Left lung (tissue), 14 donors: ENCODE results near the gene POTEG. TPM values are rescaled to one million over a fixed set of nuclear protein-coding genes. Genes with fewer than 3 reads are reported as not detected.
"Not testable (repeated sequence)": the region's sequence is repeated elsewhere in the genome, so short reads cannot be mapped to it uniquely, and the experiment has no call there.

Experiments
- ATAC-seq: fragments of 200-7000 bp; cut with Tn5 transposase; one replicate; pipeline ENCODE4 v1.9.1; 2020; ENCODE audit warnings: moderate library complexity
- DNase-seq, 4 donors: peaks; one replicate each; pipeline ENCODE4 v3.0.0-alpha.2; 2013 to 2020
- H3K27ac ChIP-seq, 2 donors: fragments of 200-600 bp; sonication (generic) in 1 of 2; one replicate each; pipeline versions ENCODE4 v1.5.0 to v1.8.0; 2020 to 2021
- H3K27me3 ChIP-seq, 2 donors: fragments of 200-600 bp; sonication (generic) in 1 of 2; one replicate each; pipeline versions ENCODE4 v1.5.0 to v1.8.0; 2020 to 2021
- H3K36me3 ChIP-seq, 2 donors: fragments of 200-600 bp; sonication (generic) in 1 of 2; one replicate each; pipeline versions ENCODE4 v1.5.0 to v1.8.0; 2020 to 2021
- H3K4me1 ChIP-seq, 2 donors: fragments of 200-600 bp; one replicate each; pipeline ENCODE4 v1.8.0; 2021
- H3K4me3 ChIP-seq, 2 donors: fragments of 200-600 bp; sonication (generic) in 1 of 2; one replicate each; pipeline versions ENCODE4 v1.5.0 to v1.8.0; 2020 to 2021; ENCODE audit warnings: mild to moderate bottlenecking in 1 of 2
- H3K9me3 ChIP-seq, 2 donors: fragments of 200-600 bp; sonication (generic) in 1 of 2; one replicate each; pipeline versions ENCODE4 v1.5.0 to v1.8.0; 2020 to 2021
- intact Hi-C, 2 donors: fragments of 100-400 bp; cut with DNase I; formaldehyde crosslinking; loops; one replicate each; pipeline versions ENCODE4 v1.11.2 to v1.14.2; 2022
- long read RNA-seq, 12 donors: library from polyadenylated mRNA in 2 of 12; unstranded in 2 of 12; transcript quantifications; one replicate each; pipeline ENCODE4 v2.0.0 and lab custom pipeline, GENCODE V29; 2019 to 2026
- polyA plus RNA-seq, 6 donors: library from polyadenylated mRNA; unstranded; fragments of 120-200 nt; gene quantifications; one replicate each; pipeline ENCODE4 v1.2.1, GENCODE V29; 2013; ENCODE audit not compliant: insufficient read length in 6 of 6
- total RNA-seq, 2 donors: library from RNA; stranded (reverse); fragmentation: NEBNext Ultra II Directional; extraction: Animal tissue kit (Norgen Biotek cat#: 25700); gene quantifications; one replicate each; pipeline ENCODE4 v1.2.1, GENCODE V29; 2021
- donor health status: DM: no; HTN: yes; CAD: no.
- donor health status: DM: no; HTN: no; CAD: no.

Gene POTEG
- total RNA-seq = not detected
- not detected for polyA plus RNA-seq
- long read RNA-seq, donor 1 = 0 reads
- long read RNA-seq, donor 2 = 0 reads
- long read RNA-seq, donor 3 = 0 reads
- long read RNA-seq, donor 4 = 0 reads
- long read RNA-seq, donor 5 = 0 reads
- long read RNA-seq, donor 6 = 0 reads
- long read RNA-seq, donor 7 = 0 reads
- long read RNA-seq, donor 8 = 0 reads
- long read RNA-seq, donor 9 = 0 reads
- long read RNA-seq, donor 10 = 0 reads
- long read RNA-seq, donor 11 = 0 reads
- long read RNA-seq, donor 12 = 0 reads

DNA sequence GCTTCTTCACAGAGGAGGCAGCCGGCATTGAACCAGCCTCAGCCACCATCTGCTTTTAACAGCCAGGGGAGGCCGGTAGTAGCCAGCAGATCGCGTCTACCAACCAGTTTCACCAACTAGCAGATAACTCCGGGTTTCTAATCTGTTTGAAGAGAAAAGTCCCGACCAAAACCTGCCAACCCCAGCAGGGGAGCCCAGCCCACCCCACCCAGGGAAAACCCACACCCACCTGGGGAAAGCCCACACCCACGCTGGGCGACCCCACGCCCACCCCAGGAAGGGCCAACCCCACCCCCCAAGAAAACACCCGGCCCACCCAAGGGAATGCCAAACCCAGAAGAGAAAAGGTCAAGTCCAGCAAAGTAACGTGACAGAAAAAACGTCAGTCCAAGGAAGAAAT is at the start of gene POTEG:
POTEG (minus strand) TSS at position 101 of the 400 bp plus-strand sequence; CDS start at position 49, 52 bp downstream.
- H3K27me3 ChIP-seq, DNase-seq, H3K4me3 ChIP-seq, ATAC-seq, H3K4me1 ChIP-seq, H3K9me3 ChIP-seq, H3K36me3 ChIP-seq, intact Hi-C loops, H3K27ac ChIP-seq: not testable (repeated sequence)

GRCh38 chr14:19482093-19482492 is 48.0 kb upstream of the POTEG start:
- H3K4me1 ChIP-seq, H3K9me3 ChIP-seq, H3K27me3 ChIP-seq, H3K36me3 ChIP-seq, intact Hi-C loops, DNase-seq, H3K27ac ChIP-seq, H3K4me3 ChIP-seq, ATAC-seq: not testable (repeated sequence)

DNA sequence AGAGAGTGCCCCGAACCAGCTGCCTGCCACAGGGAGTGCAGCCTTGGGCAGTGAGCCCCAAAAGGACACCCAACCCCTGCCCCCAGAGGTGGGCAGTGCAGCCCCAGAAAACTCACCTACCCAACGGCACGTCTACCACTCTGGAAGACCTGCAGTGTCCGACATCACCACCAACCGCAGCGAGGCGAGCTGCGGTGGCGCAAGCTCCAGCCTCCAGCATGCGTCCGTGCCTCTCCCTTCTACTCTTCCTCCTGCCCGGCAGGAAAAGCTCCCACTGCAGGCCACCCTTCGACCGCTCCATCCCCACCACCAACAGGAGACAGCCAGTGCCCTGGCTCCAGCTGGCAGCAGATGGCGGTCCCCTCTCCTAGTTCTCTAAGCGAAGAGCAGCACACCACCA is 47.3 kb upstream of the POTEG start:
- H3K4me1 ChIP-seq, H3K27me3 ChIP-seq, H3K27ac ChIP-seq, H3K36me3 ChIP-seq, ATAC-seq, H3K9me3 ChIP-seq, H3K4me3 ChIP-seq, intact Hi-C loops: not testable (repeated sequence)
- peak in 1 of 4 donors; percentile 28 for DNase-seq

- H3K27ac ChIP-seq, H3K36me3 ChIP-seq, DNase-seq, H3K9me3 ChIP-seq, H3K4me3 ChIP-seq, ATAC-seq, intact Hi-C loops, H3K27me3 ChIP-seq, H3K4me1 ChIP-seq: not testable (repeated sequence)
These were observed 46.4 kb upstream of the POTEG start for GRCh38 chr14:19480491-19480890.

DNA sequence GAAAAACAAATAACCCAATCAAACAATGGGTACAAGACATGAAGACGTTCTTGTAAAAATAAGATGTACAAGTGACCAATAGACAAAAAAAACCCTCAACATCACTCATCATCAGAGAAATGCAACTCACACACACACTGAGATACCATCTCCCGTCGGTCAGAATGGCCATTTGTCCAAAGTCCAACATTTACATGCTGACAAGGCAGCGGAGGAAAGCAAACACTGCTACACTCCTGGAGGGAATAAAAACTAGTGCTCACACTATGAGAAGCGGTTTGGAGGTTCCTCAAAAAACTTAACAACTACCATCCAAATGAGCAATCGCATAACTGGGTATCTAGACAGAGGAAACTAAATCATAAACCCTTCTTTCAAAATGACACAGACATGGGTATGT is 11.6 kb upstream of the POTEG start:
- H3K4me3 ChIP-seq, H3K36me3 ChIP-seq, H3K4me1 ChIP-seq, DNase-seq, H3K27me3 ChIP-seq, ATAC-seq, H3K27ac ChIP-seq, intact Hi-C loops, H3K9me3 ChIP-seq: not testable (repeated sequence)

- not testable (repeated sequence) for H3K4me1 ChIP-seq, DNase-seq
These were observed 5.7 kb upstream of the POTEG start for GRCh38 chr14:19439826-19440225.

GRCh38 chr14:19439219-19439618 is 5.1 kb upstream of the POTEG start:
- intact Hi-C loops, ATAC-seq, H3K4me3 ChIP-seq, H3K4me1 ChIP-seq, DNase-seq, H3K27me3 ChIP-seq, H3K9me3 ChIP-seq, H3K36me3 ChIP-seq, H3K27ac ChIP-seq: not testable (repeated sequence)

More at GRCh38 chr14:19439826-19440225, 5.7 kb upstream of the POTEG start:
- intact Hi-C loops, H3K4me3 ChIP-seq, H3K9me3 ChIP-seq, ATAC-seq, H3K27ac ChIP-seq, H3K27me3 ChIP-seq, H3K36me3 ChIP-seq: not testable (repeated sequence)

GRCh38 chr14:19437126-19437443 is 2.9 kb upstream of the POTEG start:
- H3K36me3 ChIP-seq, H3K27ac ChIP-seq, H3K4me3 ChIP-seq, H3K9me3 ChIP-seq, H3K4me1 ChIP-seq, ATAC-seq, intact Hi-C loops, H3K27me3 ChIP-seq, DNase-seq: not testable (repeated sequence)

- intact Hi-C loops, H3K9me3 ChIP-seq, H3K4me3 ChIP-seq, H3K4me1 ChIP-seq, H3K27ac ChIP-seq, ATAC-seq, DNase-seq, H3K36me3 ChIP-seq, H3K27me3 ChIP-seq: not testable (repeated sequence)
These were observed 2.4 kb upstream of the POTEG start for GRCh38 chr14:19436311-19437125.

GRCh38 chr14:19435852-19436251 is 1.7 kb upstream of the POTEG start:
- H3K36me3 ChIP-seq, DNase-seq, H3K9me3 ChIP-seq, H3K4me3 ChIP-seq, H3K27me3 ChIP-seq, H3K27ac ChIP-seq, H3K4me1 ChIP-seq, intact Hi-C loops, ATAC-seq: not testable (repeated sequence)

- DNase-seq = peak in 1 of 4 donors; percentile 58
- H3K9me3 ChIP-seq, H3K4me1 ChIP-seq, H3K36me3 ChIP-seq, intact Hi-C loops, H3K27me3 ChIP-seq, H3K4me3 ChIP-seq, ATAC-seq, H3K27ac ChIP-seq: not testable (repeated sequence)
These were observed 750 bp upstream of the POTEG start for GRCh38 chr14:19434891-19435290.

GRCh38 chr14:19433765-19434164 is 376 bp downstream of the POTEG start:
- H3K4me3 ChIP-seq, H3K27me3 ChIP-seq, H3K4me1 ChIP-seq, H3K36me3 ChIP-seq, ATAC-seq, intact Hi-C loops, H3K27ac ChIP-seq, H3K9me3 ChIP-seq: not testable (repeated sequence)
- DNase-seq = peak in 1 of 4 donors; percentile 52

GRCh38 chr14:19408519-19408918 is 25.6 kb downstream of the POTEG start:
- DNase-seq, ATAC-seq, H3K27me3 ChIP-seq, H3K9me3 ChIP-seq, intact Hi-C loops, H3K4me3 ChIP-seq, H3K4me1 ChIP-seq, H3K36me3 ChIP-seq, H3K27ac ChIP-seq: not testable (repeated sequence)
